Liver (tissue), 9 donors: ENCODE data around the gene KRTAP9-2. TPM values are rescaled to one million over a fixed set of nuclear protein-coding genes. Genes with fewer than 3 reads are reported as not detected.
"Not testable (repeated sequence)": the region's sequence is repeated elsewhere in the genome, so short reads cannot be mapped to it uniquely, and the experiment has no call there.

Experiments used
- DNase-seq: peaks from one replicate; pipeline ENCODE4 v3.0.0-alpha.2; 2017; ENCODE audit warnings: low spot score
- H3K27ac ChIP-seq, 2 donors: one replicate each; pipeline ENCODE4 v1.7.0; 2013; ENCODE audit warnings: inconsistent platforms in 2 of 2, low read length in 2 of 2, control low read depth in 1 of 2, low read depth in 1 of 2, mild to moderate bottlenecking in 1 of 2
- H3K27me3 ChIP-seq, 4 donors: one replicate each; pipeline versions ENCODE4 v1.6.1 to v1.7.0; 2013; ENCODE audit warnings: low read length in 3 of 4, inconsistent platforms in 1 of 4, mild to moderate bottlenecking in 1 of 4, moderate library complexity in 1 of 4; ENCODE audit not compliant: control insufficient read depth in 4 of 4, insufficient read depth in 4 of 4
- H3K36me3 ChIP-seq, 4 donors: one replicate each; pipeline versions ENCODE4 v1.6.1 to v1.7.0; 2013; ENCODE audit warnings: low read length in 3 of 4, mild to moderate bottlenecking in 3 of 4, low read depth in 1 of 4, moderate library complexity in 1 of 4; ENCODE audit not compliant: control insufficient read depth in 4 of 4, insufficient read depth in 3 of 4
- H3K4me1 ChIP-seq, 4 donors: one replicate each; pipeline versions ENCODE4 v1.6.1 to v1.7.0; 2013; ENCODE audit warnings: low read length in 3 of 4, mild to moderate bottlenecking in 3 of 4, moderate library complexity in 1 of 4; ENCODE audit not compliant: control insufficient read depth in 4 of 4, insufficient read depth in 4 of 4
- H3K4me3 ChIP-seq, 3 donors: one replicate each; pipeline versions ENCODE4 v1.6.1 to v1.7.0; 2013; ENCODE audit warnings: low read length in 3 of 3, control low read depth in 1 of 3, low read depth in 1 of 3, mild to moderate bottlenecking in 1 of 3
- H3K9ac ChIP-seq, 2 donors: one replicate each; pipeline ENCODE4 v1.7.0; 2013; ENCODE audit warnings: low read length in 2 of 2, mild to moderate bottlenecking in 2 of 2, moderate library complexity in 2 of 2, control low read depth in 1 of 2, low read depth in 1 of 2
- H3K9me3 ChIP-seq, 4 donors: one replicate each; pipeline versions ENCODE4 v1.6.1 to v1.7.0; 2013; ENCODE audit warnings: low read length in 3 of 4; ENCODE audit not compliant: control insufficient read depth in 4 of 4
- EGR1 ChIP-seq, 2 donors: IDR thresholded peaks; 2 replicates each; pipeline ENCODE4 v1.6.1; 2016 to 2018; ENCODE audit warnings: antibody characterized with exemption in 2 of 2, low read depth in 2 of 2
- FOXA1 ChIP-seq: IDR thresholded peaks from 2 replicates; pipeline ENCODE4 v1.6.1; 2016; ENCODE audit warnings: antibody characterized with exemption
- GABPA ChIP-seq, 2 donors: IDR thresholded peaks in 1 of 2; conservative IDR thresholded peaks in 1 of 2; 2 replicates each; pipeline ENCODE4 v1.6.1; 2016; ENCODE audit warnings: antibody characterized with exemption in 2 of 2, mild to moderate bottlenecking in 1 of 2, moderate library complexity in 1 of 2
- HNF4A ChIP-seq, 2 donors: conservative IDR thresholded peaks; 2 replicates each; pipeline ENCODE4 v1.6.1; 2016; ENCODE audit warnings: antibody characterized with exemption in 2 of 2, mild to moderate bottlenecking in 2 of 2
- HNF4G ChIP-seq: IDR thresholded peaks from 2 replicates; pipeline ENCODE4 v1.6.1; 2016; ENCODE audit warnings: antibody characterized with exemption
- JUND ChIP-seq, 2 donors: IDR thresholded peaks; 2 replicates each; pipeline ENCODE4 v1.6.1; 2016; ENCODE audit warnings: antibody characterized with exemption in 2 of 2
- NR2F2 ChIP-seq: IDR thresholded peaks from 2 replicates; pipeline ENCODE4 v1.6.1; 2016; ENCODE audit warnings: antibody characterized with exemption
- RAD21 ChIP-seq, 2 donors: IDR thresholded peaks; 2 replicates each; pipeline ENCODE4 v1.6.1; 2016; ENCODE audit warnings: antibody characterized with exemption in 2 of 2, mild to moderate bottlenecking in 2 of 2
- REST ChIP-seq: IDR thresholded peaks from 2 replicates; pipeline ENCODE4 v1.6.1; 2016; ENCODE audit warnings: antibody characterized with exemption, mild to moderate bottlenecking
- RXRA ChIP-seq, 2 donors: IDR thresholded peaks; 2 replicates each; pipeline ENCODE4 v1.6.1; 2017 to 2018; ENCODE audit warnings: antibody characterized with exemption in 2 of 2, mild to moderate bottlenecking in 1 of 2
- SP1 ChIP-seq: IDR thresholded peaks from 2 replicates; pipeline ENCODE4 v1.6.1; 2018; ENCODE audit warnings: antibody characterized with exemption, mild to moderate bottlenecking
- TAF1 ChIP-seq: conservative IDR thresholded peaks from 2 replicates; pipeline ENCODE4 v1.6.1; 2016; ENCODE audit warnings: antibody characterized with exemption, mild to moderate bottlenecking
- YY1 ChIP-seq: IDR thresholded peaks from 2 replicates; pipeline ENCODE4 v1.6.1; 2016; ENCODE audit warnings: antibody characterized with exemption, mild to moderate bottlenecking
- ZBTB33 ChIP-seq: IDR thresholded peaks from 2 replicates; pipeline ENCODE4 v1.6.1; 2016; ENCODE audit warnings: antibody characterized with exemption
- WGBS: extraction: QIAGEN DNeasy Blood & Tissue Kit; methylation state at CpG from one replicate; pipeline ENCODE4 v1.1.7; 2013; 5-methylcytosine and 5-hydroxymethylcytosine counted together
- polyA plus RNA-seq, 2 donors: library from polyadenylated mRNA; stranded (reverse) in 1 of 2; unstranded in 1 of 2; fragments of 200-250 nt in 1 of 2; fragments of >200 nt in 1 of 2; fragmentation: Nextera tagmentation in 1 of 2; extraction: Ambion mirVana in 1 of 2; gene quantifications; one replicate each; pipeline versions ENCODE4 v1.2.1 to v1.2.3, GENCODE V29; 2013 to 2015
- total RNA-seq, 2 donors: library from RNA; depleted of rRNA; stranded (reverse); fragments of >200 nt; gene quantifications; one replicate each; pipeline ENCODE4 v1.2.3, GENCODE V29; 2014
- TF ChIP-seq, protein P1 (sequence below): fragments of 150-350 bp; IDR thresholded peaks from 2 replicates; pipeline ENCODE4 v1.5.1; 2017; ENCODE audit warnings: improper control_type of control experiment, low read depth, low read length; ENCODE audit not compliant: missing input control
- TF ChIP-seq, protein P2 (sequence below): IDR thresholded peaks from 2 replicates; pipeline ENCODE4 v1.6.1; 2016; ENCODE audit warnings: antibody characterized with exemption
- donor health status: healthy.
- donor health status: healthy.
- donor health status: healthy.
- donor health status: healthy.
- donor health status: healthy.

KRTAP9-2 gene
- total and polyA plus RNA-seq, 4 donors: not detected

GRCh38 chr17:41230094-41230493 lies 3.6 kb downstream of the KRTAP9-2 start:
- no peaks in the 10 kb centered on the region for H3K36me3 ChIP-seq
- no peak overlapping the region for H3K4me3 ChIP-seq
- no peak for DNase-seq
- no peak overlapping the region for H3K27ac ChIP-seq
- no peaks in the 10 kb centered on the region for H3K4me1 ChIP-seq
- peaks cover 0 to 3% (median 0%) of the 10 kb centered on the region in 4 donors for H3K9me3 ChIP-seq
- peaks cover 0 to 9% (median 0%) of the 10 kb centered on the region in 4 donors for H3K27me3 ChIP-seq
- TF ChIP-seq RXRA (IDR thresholded peaks at IDR 0.05) (no peak), ZBTB33 (no peak), JUND (IDR thresholded peaks at IDR 0.05) (no peak), TAF1 (no peak), NR2F2 (no peak)
- H3K9ac ChIP-seq: no peak overlapping the region

- no peaks in the 10 kb centered on the region for H3K36me3 ChIP-seq
- H3K9me3 ChIP-seq: peaks cover 0 to 3% (median 0%) of the 10 kb centered on the region in 4 donors
- no peaks in the 10 kb centered on the region for H3K4me1 ChIP-seq
- no peak overlapping the region for H3K9ac ChIP-seq
- H3K27me3 ChIP-seq: peaks cover 0 to 9% (median 0%) of the 10 kb centered on the region in 4 donors
- H3K27ac ChIP-seq: no peak overlapping the region
- no peak for DNase-seq
- WGBS: 80% methylated on average over 6 of the region's 6 CpGs
- TF ChIP-seq YY1 (no peak), HNF4A (conservative IDR thresholded peaks at IDR 0.05) (no peak), RAD21 (IDR thresholded peaks at IDR 0.05) (no peak), GABPA (IDR thresholded peaks at IDR 0.05 in 1 of 2, conservative IDR thresholded peaks at IDR 0.05 in 1 of 2) (no peak), REST (no peak), FOXA1 (no peak), EGR1 (IDR thresholded peaks at IDR 0.05; ENCODE audit: low read depth in 2 of 2) (no peak), ZBTB33 (no peak), TAF1 (no peak), JUND (IDR thresholded peaks at IDR 0.05) (no peak), HNF4G (no peak), SP1 (no peak)
- TF ChIP-seq, protein P1, sequence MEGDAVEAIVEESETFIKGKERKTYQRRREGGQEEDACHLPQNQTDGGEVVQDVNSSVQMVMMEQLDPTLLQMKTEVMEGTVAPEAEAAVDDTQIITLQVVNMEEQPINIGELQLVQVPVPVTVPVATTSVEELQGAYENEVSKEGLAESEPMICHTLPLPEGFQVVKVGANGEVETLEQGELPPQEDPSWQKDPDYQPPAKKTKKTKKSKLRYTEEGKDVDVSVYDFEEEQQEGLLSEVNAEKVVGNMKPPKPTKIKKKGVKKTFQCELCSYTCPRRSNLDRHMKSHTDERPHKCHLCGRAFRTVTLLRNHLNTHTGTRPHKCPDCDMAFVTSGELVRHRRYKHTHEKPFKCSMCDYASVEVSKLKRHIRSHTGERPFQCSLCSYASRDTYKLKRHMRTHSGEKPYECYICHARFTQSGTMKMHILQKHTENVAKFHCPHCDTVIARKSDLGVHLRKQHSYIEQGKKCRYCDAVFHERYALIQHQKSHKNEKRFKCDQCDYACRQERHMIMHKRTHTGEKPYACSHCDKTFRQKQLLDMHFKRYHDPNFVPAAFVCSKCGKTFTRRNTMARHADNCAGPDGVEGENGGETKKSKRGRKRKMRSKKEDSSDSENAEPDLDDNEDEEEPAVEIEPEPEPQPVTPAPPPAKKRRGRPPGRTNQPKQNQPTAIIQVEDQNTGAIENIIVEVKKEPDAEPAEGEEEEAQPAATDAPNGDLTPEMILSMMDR: no peak
- TF ChIP-seq, protein P2, sequence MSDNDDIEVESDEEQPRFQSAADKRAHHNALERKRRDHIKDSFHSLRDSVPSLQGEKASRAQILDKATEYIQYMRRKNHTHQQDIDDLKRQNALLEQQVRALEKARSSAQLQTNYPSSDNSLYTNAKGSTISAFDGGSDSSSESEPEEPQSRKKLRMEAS: no peak
- H3K4me3 ChIP-seq: no peak overlapping the region
These were observed 5.3 kb downstream of the KRTAP9-2 start for GRCh38 chr17:41231731-41232130.

DNA sequence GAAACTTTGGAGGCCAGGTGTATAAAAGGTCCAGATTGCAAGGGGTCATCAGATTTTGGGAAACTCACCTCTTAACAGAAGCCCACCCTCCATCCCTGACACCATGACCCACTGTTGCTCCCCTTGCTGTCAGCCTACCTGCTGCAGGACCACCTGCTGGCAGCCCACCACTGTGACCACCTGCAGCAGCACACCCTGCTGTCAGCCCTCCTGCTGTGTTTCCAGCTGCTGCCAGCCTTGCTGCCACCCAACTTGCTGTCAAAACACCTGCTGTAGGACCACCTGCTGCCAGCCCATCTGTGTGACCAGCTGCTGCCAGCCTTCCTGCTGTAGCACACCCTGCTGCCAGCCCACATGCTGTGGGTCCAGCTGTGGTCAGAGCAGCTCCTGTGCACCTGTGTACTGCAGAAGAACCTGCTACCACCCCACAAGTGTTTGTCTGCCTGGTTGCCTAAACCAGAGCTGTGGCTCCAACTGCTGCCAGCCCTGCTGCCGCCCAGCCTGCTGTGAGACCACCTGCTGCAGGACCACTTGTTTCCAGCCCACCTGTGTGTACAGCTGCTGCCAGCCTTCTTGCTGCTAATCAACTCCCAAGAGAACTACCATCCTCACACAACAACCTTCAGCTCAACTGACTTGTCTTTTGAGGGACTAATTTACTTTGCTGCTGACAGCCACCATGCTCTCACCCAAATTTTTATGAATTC lies 6.1 kb downstream of the KRTAP9-2 start, which contains the start of gene KRTAP9-3:
KRTAP9-3 (plus strand) TSS at position 51 of the 707 bp plus-strand sequence; CDS start at position 104, 53 bp downstream.
- H3K9me3 ChIP-seq, H3K4me1 ChIP-seq, H3K9ac ChIP-seq, H3K4me3 ChIP-seq, H3K27ac ChIP-seq, H3K27me3 ChIP-seq, H3K36me3 ChIP-seq, DNase-seq: not testable (repeated sequence)
- WGBS: 70% methylated on average over 1 of the region's 1 CpG
